NCI-H1417 (cell line): ENCODE data around the gene CBLN3.
"Not testable (repeated sequence)": the region's sequence is repeated elsewhere in the genome, so short reads cannot be mapped to it uniquely, and the experiment has no call there.

Experiments
- DNase-seq, 3 experiments: peaks; one replicate each; lab custom pipeline; 2025; lab: John Stamatoyannopoulos, UW

Gene CBLN3

GRCh38 chr14:24403294-24403998 lies 26.0 kb downstream of the CBLN3 start:
- no peak for DNase-seq

GRCh38 chr14:24401810-24402702 lies 27.4 kb downstream of the CBLN3 start:
- DNase-seq, result no peak

- no peak for DNase-seq
Observed at GRCh38 chr14:24399999-24400718, 29.3 kb downstream of the CBLN3 start.

- no peak for DNase-seq
Observed at GRCh38 chr14:24399447-24399822, 30.0 kb downstream of the CBLN3 start.

- DNase-seq, result peak in 2 of 3 experiments; percentile 64
Observed at GRCh38 chr14:24398653-24399446, 30.6 kb downstream of the CBLN3 start, which contains the start of gene NYNRIN. Gene NYNRIN, plus strand, starts transcription at chr14:24399003. Its CDS starts 244 bp downstream, at chr14:24399247.

GRCh38 chr14:24398293-24398652 lies 31.2 kb downstream of the CBLN3 start:
- DNase-seq, result no peak

- DNase-seq, result no peak
Observed at GRCh38 chr14:24397639-24398292, 31.7 kb downstream of the CBLN3 start.

- DNase-seq, result no peak
Observed at GRCh38 chr14:24395609-24396582, 33.6 kb downstream of the CBLN3 start.

GRCh38 chr14:24394275-24394674 lies 35.2 kb downstream of the CBLN3 start:
- DNase-seq, result peak in 1 of 3 experiments; percentile 17

GRCh38 chr14:24392325-24393091 lies 37.0 kb downstream of the CBLN3 start:
- peak in 1 of 3 experiments; percentile 37 for DNase-seq

- no peak for DNase-seq
Observed at GRCh38 chr14:24390701-24391468, 38.6 kb downstream of the CBLN3 start.

- no peak for DNase-seq
Observed at GRCh38 chr14:24389226-24389848, 40.1 kb downstream of the CBLN3 start.

GRCh38 chr14:24388474-24389179 lies 40.8 kb downstream of the CBLN3 start:
- DNase-seq, result peak in 1 of 3 experiments; percentile 23

GRCh38 chr14:24387579-24387978 lies 41.9 kb downstream of the CBLN3 start:
- DNase-seq, result not testable (repeated sequence)

- no peak for DNase-seq
Observed at GRCh38 chr14:24387009-24387345, 42.5 kb downstream of the CBLN3 start.

- no peak for DNase-seq
Observed at GRCh38 chr14:24385524-24385923, 43.9 kb downstream of the CBLN3 start.

- DNase-seq, result no peak
Observed at GRCh38 chr14:24384169-24384568, 45.3 kb downstream of the CBLN3 start.

GRCh38 chr14:24382064-24382371 lies 47.5 kb downstream of the CBLN3 start:
- no peak for DNase-seq
